Fibroblast of skin of left biceps (primary cell): Measurements from ENCODE around the gene DENND1B.
A peak's percentile ranks its signal among the peaks of the same experiment; 100 is the strongest.
"Not testable (repeated sequence)": the region's sequence is repeated elsewhere in the genome, so short reads cannot be mapped to it uniquely, and the experiment has no call there.

Source experiments
- DNase-seq, 2 experiments: peaks; one replicate each; pipeline ENCODE4 v3.0.0-alpha.2; 2013; ENCODE audit warnings: low read depth in 2 of 2

Gene DENND1B

GRCh38 chr1:197745911-197746310 is 29.4 kb downstream of the DENND1B start:
- no peak for DNase-seq

- no peak for DNase-seq
These were observed 30.3 kb downstream of the DENND1B start for GRCh38 chr1:197744979-197745378.

GRCh38 chr1:197743578-197743977 is 31.7 kb downstream of the DENND1B start:
- DNase-seq: no peak

- no peak for DNase-seq
These were observed 34.3 kb downstream of the DENND1B start for GRCh38 chr1:197740992-197741391.

- no peak for DNase-seq
These were observed 36.4 kb downstream of the DENND1B start for GRCh38 chr1:197738927-197739326.

GRCh38 chr1:197737916-197738315 is 37.4 kb downstream of the DENND1B start:
- no peak for DNase-seq

- DNase-seq: peak; percentile 36 to 37
These were observed 38.6 kb downstream of the DENND1B start for GRCh38 chr1:197736685-197737084.

- no peak for DNase-seq
These were observed 39.8 kb downstream of the DENND1B start for GRCh38 chr1:197735461-197735860.

- no peak for DNase-seq
These were observed 42.0 kb downstream of the DENND1B start for GRCh38 chr1:197733324-197733723.

GRCh38 chr1:197732187-197732586 is 43.1 kb downstream of the DENND1B start:
- DNase-seq: no peak

GRCh38 chr1:197731449-197731848 is 43.8 kb downstream of the DENND1B start:
- no peak for DNase-seq

GRCh38 chr1:197725976-197726375 is 49.3 kb downstream of the DENND1B start:
- no peak for DNase-seq

GRCh38 chr1:197725044-197725443 is 50.2 kb downstream of the DENND1B start:
- DNase-seq: peak in 1 of 2 experiments; percentile 2

GRCh38 chr1:197715806-197716205 is 59.5 kb downstream of the DENND1B start:
- DNase-seq: no peak

GRCh38 chr1:197706601-197707000 is 68.7 kb downstream of the DENND1B start:
- no peak for DNase-seq

- DNase-seq: no peak
These were observed 69.3 kb downstream of the DENND1B start for GRCh38 chr1:197705941-197706340.

GRCh38 chr1:197700688-197701087 is 74.6 kb downstream of the DENND1B start:
- DNase-seq: not testable (repeated sequence)

- no peak for DNase-seq
These were observed 78.9 kb downstream of the DENND1B start for GRCh38 chr1:197696372-197696771.

- DNase-seq: no peak
These were observed 79.3 kb downstream of the DENND1B start for GRCh38 chr1:197695961-197696360.

GRCh38 chr1:197692965-197693364 is 82.3 kb downstream of the DENND1B start:
- no peak for DNase-seq

- no peak for DNase-seq
These were observed 83.5 kb downstream of the DENND1B start for GRCh38 chr1:197691816-197692215.

GRCh38 chr1:197690074-197690473 is 85.2 kb downstream of the DENND1B start:
- no peak for DNase-seq

- DNase-seq: no peak
These were observed 87.0 kb downstream of the DENND1B start for GRCh38 chr1:197688233-197688632.

- no peak for DNase-seq
These were observed 88.5 kb downstream of the DENND1B start for GRCh38 chr1:197686702-197687355.
